Measurements from ENCODE around the gene SH3RF3. TPM values are rescaled to one million over a fixed set of nuclear protein-coding genes. Genes with fewer than 3 reads are reported as not detected.

SH3RF3 gene
- total RNA-seq, 2 experiments from 2014 or later = 0.05 to 0.06 TPM

DNA sequence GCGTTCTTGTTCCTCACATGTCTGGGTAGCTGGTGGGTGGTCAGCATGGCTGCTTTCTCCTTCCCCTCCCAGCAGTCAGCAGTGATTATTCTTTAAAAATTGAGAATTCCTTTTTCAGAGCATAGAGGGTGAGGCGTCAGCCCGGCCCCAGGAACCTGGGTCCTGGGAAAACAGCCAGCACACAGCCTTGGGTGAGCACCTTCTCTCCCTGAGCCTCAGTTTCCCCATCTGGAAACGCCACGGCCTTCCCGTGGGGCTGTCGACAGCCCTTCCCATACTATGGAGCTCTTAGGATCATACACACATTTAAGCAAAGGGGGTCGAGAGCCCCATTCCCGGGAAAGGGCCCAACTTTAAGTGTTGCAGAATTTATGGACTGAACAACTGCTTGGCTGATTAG is 73.5 kb downstream of the SH3RF3 start:
- Mint-ChIP-seq H3K27ac (no peak overlapping the region), H3K4me3 (no peak overlapping the region), H3K4me1 (no peaks in the 10 kb centered on the region), H3K36me3 (no peaks in the 10 kb centered on the region), H3K9me3 (ENCODE audit: low read depth) (no peaks in the 10 kb centered on the region), H3K27me3 (peaks cover 41% of the 10 kb centered on the region)
- peak; percentile 9 for DNase-seq
- no peak for ATAC-seq
- CTCF ChIA-PET = interaction anchor here (0.6 kb wide), 1 partner anchor 426 kb away, joined by 4 read pairs; no protein-coding TSS in a partner anchor

DNA sequence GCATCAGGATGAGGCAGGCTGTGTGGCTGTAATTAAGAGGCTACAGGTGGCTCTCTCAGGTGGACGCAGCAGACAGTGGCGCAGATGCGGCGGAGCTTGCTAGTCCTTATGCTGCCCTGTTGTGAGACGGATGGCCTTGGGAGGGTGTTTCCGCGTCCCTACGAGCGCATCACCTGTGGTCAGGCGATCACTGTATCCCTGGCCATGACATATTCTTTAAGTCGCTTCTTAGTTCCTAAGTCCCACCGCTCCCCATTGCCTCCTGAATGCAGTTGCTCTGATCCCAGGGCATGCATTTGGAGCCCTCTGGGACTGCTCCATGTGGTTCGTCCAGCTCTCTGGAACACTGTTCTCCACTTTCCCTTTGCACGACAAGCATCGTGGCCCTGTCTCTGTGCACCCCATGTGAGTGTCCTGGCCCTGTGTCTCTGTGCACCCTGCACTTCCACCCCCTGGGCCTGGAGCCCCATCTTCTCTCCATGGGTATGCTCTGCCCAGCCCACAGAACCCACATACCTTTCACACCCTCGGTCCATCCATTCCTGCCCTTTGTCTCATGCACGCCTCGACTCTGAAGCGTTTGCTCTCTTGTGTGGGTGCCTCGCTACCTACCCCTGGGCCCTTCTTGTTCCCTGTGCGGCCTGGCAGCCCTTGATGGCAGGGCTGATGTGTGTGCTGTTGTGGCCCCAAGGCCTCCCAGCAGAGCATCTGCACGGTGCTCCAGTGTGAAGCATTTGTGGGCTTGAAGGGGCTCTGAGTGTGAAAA is 74.4 kb downstream of the SH3RF3 start:
- H3K4me3 Mint-ChIP-seq = no peak overlapping the region

GRCh38 chr2:109204412-109204811 is 75.4 kb downstream of the SH3RF3 start:
- Mint-ChIP-seq H3K27me3 (peaks cover 56% of the 10 kb centered on the region), H3K27ac (no peak overlapping the region), H3K4me3 (no peak overlapping the region), H3K4me1 (no peaks in the 10 kb centered on the region), H3K9me3 (ENCODE audit: low read depth) (no peaks in the 10 kb centered on the region), H3K36me3 (no peaks in the 10 kb centered on the region)
- CTCF ChIA-PET = no interaction called here
- ATAC-seq = no peak
- DNase-seq = no peak

More for the DNA sequence above, 74.4 kb downstream of the SH3RF3 start:
- Mint-ChIP-seq H3K27me3 (peaks cover 46% of the 10 kb centered on the region), H3K9me3 (ENCODE audit: low read depth) (no peaks in the 10 kb centered on the region), H3K36me3 (no peaks in the 10 kb centered on the region), H3K27ac (no peak overlapping the region), H3K4me1 (no peaks in the 10 kb centered on the region)
- CTCF ChIA-PET = interaction anchor here (0.6 kb wide), 1 partner anchor 427 kb away, joined by 4 read pairs; no protein-coding TSS in a partner anchor
- ATAC-seq (no peak), DNase-seq (no peak)

DNA sequence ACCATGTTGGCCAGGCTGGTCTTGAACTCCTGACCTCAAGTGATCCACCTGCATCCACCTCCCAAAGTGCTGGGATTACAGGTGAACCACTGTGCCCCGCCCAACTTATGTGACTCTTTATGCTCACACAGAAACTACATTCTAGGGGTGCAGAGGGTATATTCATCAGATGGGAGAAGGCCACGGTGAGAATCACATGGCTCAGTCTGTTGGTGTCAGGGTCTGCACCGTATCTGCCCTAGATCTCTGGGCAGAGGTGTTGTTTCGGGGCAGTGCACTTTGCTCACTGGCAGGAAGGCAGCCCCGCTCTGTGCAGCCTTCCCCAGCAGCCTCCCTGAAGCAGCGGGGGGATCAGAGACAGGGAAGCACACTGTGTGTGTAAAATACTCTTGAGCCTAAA is 76.4 kb downstream of the SH3RF3 start:
- DNase-seq (no peak), ATAC-seq (no peak)
- Mint-ChIP-seq H3K36me3 (no peaks in the 10 kb centered on the region), H3K9me3 (ENCODE audit: low read depth) (no peaks in the 10 kb centered on the region), H3K4me1 (no peaks in the 10 kb centered on the region), H3K27ac (no peak overlapping the region), H3K4me3 (no peak overlapping the region), H3K27me3 (peaks cover 66% of the 10 kb centered on the region)
- CTCF ChIA-PET = no interaction called here

GRCh38 chr2:109206569-109207146 is 77.7 kb downstream of the SH3RF3 start:
- Mint-ChIP-seq H3K4me1 (peaks cover 4% of the 10 kb centered on the region), H3K9me3 (ENCODE audit: low read depth) (no peaks in the 10 kb centered on the region), H3K4me3 (no peak overlapping the region), H3K36me3 (no peaks in the 10 kb centered on the region), H3K27me3 (peaks cover 74% of the 10 kb centered on the region), H3K27ac (no peak overlapping the region)
- CTCF ChIA-PET = interaction anchor here (1.9 kb wide), 1 partner anchor 304 kb away, joined by 6 read pairs; no protein-coding TSS in a partner anchor
- no peak for DNase-seq
- no peak for ATAC-seq

DNA sequence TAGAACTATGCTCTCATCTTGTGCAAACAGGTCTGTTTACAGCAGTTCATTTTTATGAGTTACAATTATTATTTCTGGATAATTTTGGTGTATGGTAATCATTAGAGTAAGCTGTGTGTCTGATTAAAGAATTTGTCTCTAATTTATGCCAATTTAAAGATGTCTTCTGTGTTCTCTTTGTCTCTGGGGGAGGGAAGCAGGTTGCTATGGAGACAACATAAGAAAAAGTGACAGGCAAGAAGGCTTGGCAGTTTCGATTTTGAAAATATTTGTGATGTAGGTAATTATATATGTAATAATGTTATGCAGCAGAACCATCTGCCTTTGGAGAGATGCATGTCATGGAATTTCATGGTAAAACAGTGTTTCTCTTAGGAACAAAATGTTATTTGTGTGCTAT is 78.2 kb downstream of the SH3RF3 start:
- Mint-ChIP-seq H3K27me3 (peaks cover 79% of the 10 kb centered on the region), H3K27ac (no peak overlapping the region), H3K9me3 (ENCODE audit: low read depth) (no peaks in the 10 kb centered on the region)

DNA sequence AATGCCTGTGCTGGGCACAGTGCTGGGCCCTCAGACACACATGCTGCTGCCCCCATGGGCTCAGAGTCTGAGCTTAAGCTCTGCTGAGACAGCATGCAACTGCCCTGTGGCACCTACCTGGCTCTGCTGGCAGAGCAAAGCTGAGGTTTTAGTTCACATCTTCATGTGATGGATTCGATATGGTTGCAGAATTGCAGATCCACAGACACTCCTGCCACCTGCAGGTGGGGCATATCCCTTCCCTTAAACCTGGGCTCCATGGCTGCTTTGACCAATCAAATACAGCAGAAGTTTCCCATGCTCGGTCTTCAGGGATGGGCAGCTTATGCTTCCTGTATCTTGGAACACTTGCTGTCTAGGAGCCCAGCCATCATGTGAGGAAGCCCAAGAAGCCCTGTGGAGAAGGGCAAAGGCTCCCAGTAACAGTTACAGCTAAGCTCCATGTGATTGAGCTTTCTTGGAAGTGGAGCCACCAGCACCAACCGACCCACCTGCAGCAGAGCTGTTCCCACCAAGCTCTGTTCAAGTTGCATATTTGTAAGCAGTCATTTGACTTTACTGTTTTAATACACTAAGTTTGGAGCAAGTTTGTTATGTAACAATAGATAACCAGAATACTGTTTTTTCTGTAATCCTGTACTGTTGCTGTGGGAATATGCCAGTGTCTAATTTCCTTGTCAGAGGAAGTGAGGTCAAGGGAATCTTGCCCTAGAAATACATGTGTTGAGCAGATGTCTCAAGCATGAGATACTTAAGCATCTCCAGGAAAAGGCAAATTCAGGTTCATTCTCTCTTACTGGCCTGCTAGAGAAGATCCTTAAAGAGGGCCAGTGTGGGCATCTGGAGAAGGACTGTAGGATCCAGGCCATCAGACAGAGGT is 79.3 kb downstream of the SH3RF3 start:
- CTCF ChIA-PET = interaction anchor here (1.9 kb wide), 1 partner anchor 302 kb away, joined by 6 read pairs; no protein-coding TSS in a partner anchor
- peaks cover 12% of the 10 kb centered on the region for H3K4me1 Mint-ChIP-seq
- no peak overlapping the region for H3K27ac Mint-ChIP-seq
- no peaks in the 10 kb centered on the region for H3K36me3 Mint-ChIP-seq
- H3K27me3 Mint-ChIP-seq = peaks cover 84% of the 10 kb centered on the region
- DNase-seq = no peak
- H3K4me3 Mint-ChIP-seq = no peak overlapping the region
- ATAC-seq = no peak
- no peaks in the 10 kb centered on the region for H3K9me3 Mint-ChIP-seq (ENCODE audit: low read depth)

More for the DNA sequence above, 78.2 kb downstream of the SH3RF3 start:
- Mint-ChIP-seq H3K36me3 (no peaks in the 10 kb centered on the region), H3K4me1 (peaks cover 4% of the 10 kb centered on the region), H3K4me3 (no peak overlapping the region)
- ATAC-seq (no peak), DNase-seq (no peak)
- CTCF ChIA-PET = interaction anchor here (1.9 kb wide), 1 partner anchor 303 kb away, joined by 6 read pairs; no protein-coding TSS in a partner anchor

GRCh38 chr2:109208951-109209335 is 79.9 kb downstream of the SH3RF3 start:
- no peaks in the 10 kb centered on the region for H3K9me3 Mint-ChIP-seq (ENCODE audit: low read depth)
- ATAC-seq (no peak), DNase-seq (no peak)
- H3K4me1 Mint-ChIP-seq = peaks cover 19% of the 10 kb centered on the region
- no peak overlapping the region for H3K27ac Mint-ChIP-seq
- no peak overlapping the region for H3K4me3 Mint-ChIP-seq
- no peaks in the 10 kb centered on the region for H3K36me3 Mint-ChIP-seq
- H3K27me3 Mint-ChIP-seq = peaks cover 85% of the 10 kb centered on the region
- CTCF ChIA-PET = no interaction called here

DNA sequence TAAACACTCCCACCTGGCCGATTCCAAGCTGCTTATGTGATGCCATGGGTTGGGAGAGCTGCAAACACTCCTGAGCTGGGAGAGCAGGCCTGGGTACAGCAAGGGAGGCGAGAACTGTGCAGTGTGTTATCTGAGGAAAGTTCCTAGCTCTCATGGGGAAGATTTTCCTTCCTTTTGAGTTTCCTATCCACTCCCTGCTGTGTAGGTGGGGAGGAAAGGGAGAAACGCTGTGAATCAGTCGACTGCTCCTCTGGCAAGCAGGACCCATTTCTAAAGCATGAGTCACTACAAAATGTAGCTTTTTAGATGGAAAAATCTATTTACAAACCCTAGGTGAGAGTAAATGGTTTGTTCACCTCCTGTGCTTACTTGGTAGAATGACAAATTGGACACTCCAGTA is 80.4 kb downstream of the SH3RF3 start:
- Mint-ChIP-seq H3K27ac (no peak overlapping the region), H3K4me1 (peaks cover 23% of the 10 kb centered on the region)
- CTCF ChIA-PET = no interaction called here

GRCh38 chr2:109209941-109210340 is 80.9 kb downstream of the SH3RF3 start:
- no peak overlapping the region for H3K27ac Mint-ChIP-seq
- H3K9me3 Mint-ChIP-seq (ENCODE audit: low read depth) = no peaks in the 10 kb centered on the region
- H3K4me1 Mint-ChIP-seq = peaks cover 29% of the 10 kb centered on the region
- H3K27me3 Mint-ChIP-seq = peaks cover 87% of the 10 kb centered on the region
- no peak for DNase-seq
- ATAC-seq = no peak
- H3K4me3 Mint-ChIP-seq = no peak overlapping the region
- CTCF ChIA-PET = no interaction called here
- H3K36me3 Mint-ChIP-seq = no peaks in the 10 kb centered on the region

More for the DNA sequence above, 80.4 kb downstream of the SH3RF3 start:
- Mint-ChIP-seq H3K27me3 (peaks cover 85% of the 10 kb centered on the region), H3K9me3 (ENCODE audit: low read depth) (no peaks in the 10 kb centered on the region), H3K4me3 (no peak overlapping the region), H3K36me3 (no peaks in the 10 kb centered on the region)
- no peak for ATAC-seq
- no peak for DNase-seq

GRCh38 chr2:109210431-109211200 is 81.6 kb downstream of the SH3RF3 start:
- ATAC-seq = no peak
- CTCF ChIA-PET = no interaction called here
- H3K4me3 Mint-ChIP-seq = no peak overlapping the region
- no peaks in the 10 kb centered on the region for H3K36me3 Mint-ChIP-seq
- peaks cover 92% of the 10 kb centered on the region for H3K27me3 Mint-ChIP-seq
- no peaks in the 10 kb centered on the region for H3K9me3 Mint-ChIP-seq (ENCODE audit: low read depth)
- no peak for DNase-seq
- peaks cover 34% of the 10 kb centered on the region for H3K4me1 Mint-ChIP-seq
- H3K27ac Mint-ChIP-seq = no peak overlapping the region

DNA sequence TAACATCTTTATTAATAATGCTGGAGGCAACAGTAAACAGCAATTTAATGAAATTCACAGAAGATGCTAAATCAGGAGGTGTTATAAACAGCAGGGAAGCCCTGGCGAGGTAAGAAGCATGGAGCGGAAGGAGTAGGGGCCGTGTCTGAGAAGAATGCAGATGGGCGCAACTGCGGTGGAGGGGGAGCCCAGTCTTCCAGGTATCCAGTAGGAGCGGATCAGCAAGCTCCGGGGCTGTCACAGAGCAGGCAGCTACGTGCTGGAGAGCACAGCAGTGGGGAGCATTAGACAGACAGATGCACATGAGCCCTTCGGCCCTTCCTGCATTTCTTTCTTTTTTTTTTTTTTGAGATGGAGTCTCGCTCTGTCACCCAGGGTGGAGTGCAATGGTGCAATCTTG is 82.3 kb downstream of the SH3RF3 start:
- peaks cover 94% of the 10 kb centered on the region for H3K27me3 Mint-ChIP-seq
- H3K27ac Mint-ChIP-seq = no peak overlapping the region
- H3K36me3 Mint-ChIP-seq = no peaks in the 10 kb centered on the region
- no peak overlapping the region for H3K4me3 Mint-ChIP-seq
- ATAC-seq (no peak), DNase-seq (no peak)
- H3K4me1 Mint-ChIP-seq = peaks cover 37% of the 10 kb centered on the region
- CTCF ChIA-PET = no interaction called here
- H3K9me3 Mint-ChIP-seq (ENCODE audit: low read depth) = no peaks in the 10 kb centered on the region
